ENCODE data around the gene ILKAP.

ILKAP gene

GRCh38 chr2:238203094-238203972 is at the start of gene ILKAP:
TSS of gene ILKAP (minus strand) at chr2:238203695. CDS start at chr2:238203553, 142 bp downstream.
- H3K27me3 ChIP-seq: peaks cover 11% of the 10 kb centered on the region
- H3K36me3 ChIP-seq: no peaks in the 10 kb centered on the region
- H3K4me1 ChIP-seq (ENCODE audit: control insufficient read depth in 1 of 2, insufficient read depth in 1 of 2, low read depth in 1 of 2, low read length in 1 of 2): peaks cover 27 to 32% of the 10 kb centered on the region in 2 experiments
- peak within 1 kb of the TSS; percentile 93 for H3K27ac ChIP-seq
- no peaks in the 10 kb centered on the region for H3K9me3 ChIP-seq
- H3K4me3 ChIP-seq (ENCODE audit: low read depth in 1 of 2, low read length in 1 of 2): peak within 1 kb of the TSS; percentile 75 to 83
- TF ChIP-seq CTCF (IDR thresholded peaks at IDR 0.05): peak; percentile 33

GRCh38 chr2:238252766-238253630 is 49.5 kb upstream of the ILKAP start:
- no peaks in the 10 kb centered on the region for H3K4me1 ChIP-seq (ENCODE audit: control insufficient read depth in 1 of 2, insufficient read depth in 1 of 2, low read depth in 1 of 2, low read length in 1 of 2)
- no peaks in the 10 kb centered on the region for H3K27me3 ChIP-seq
- no peaks in the 10 kb centered on the region for H3K9me3 ChIP-seq
- H3K4me3 ChIP-seq (ENCODE audit: low read depth in 1 of 2, low read length in 1 of 2): no peak overlapping the region
- H3K36me3 ChIP-seq: peaks cover 54% of the 10 kb centered on the region
- TF ChIP-seq CTCF (IDR thresholded peaks at IDR 0.05): no peak
- H3K27ac ChIP-seq: no peak overlapping the region

GRCh38 chr2:238251986-238252385 is 48.5 kb upstream of the ILKAP start:
- H3K4me1 ChIP-seq (ENCODE audit: control insufficient read depth in 1 of 2, insufficient read depth in 1 of 2, low read depth in 1 of 2, low read length in 1 of 2): peaks cover 0 to 2% of the 10 kb centered on the region in 2 experiments
- no peak overlapping the region for H3K4me3 ChIP-seq (ENCODE audit: low read depth in 1 of 2, low read length in 1 of 2)
- H3K9me3 ChIP-seq: no peaks in the 10 kb centered on the region
- TF ChIP-seq CTCF (IDR thresholded peaks at IDR 0.05): no peak
- peaks cover 50% of the 10 kb centered on the region for H3K36me3 ChIP-seq
- no peaks in the 10 kb centered on the region for H3K27me3 ChIP-seq
- H3K27ac ChIP-seq: no peak overlapping the region

GRCh38 chr2:238251331-238251730 is 47.8 kb upstream of the ILKAP start:
- Histone ChIP-seq H3K27me3 (no peaks in the 10 kb centered on the region), H3K4me1 (ENCODE audit: control insufficient read depth in 1 of 2, insufficient read depth in 1 of 2, low read depth in 1 of 2, low read length in 1 of 2) (peaks cover 0 to 6% of the 10 kb centered on the region in 2 experiments), H3K27ac (no peak overlapping the region), H3K36me3 (peaks cover 50% of the 10 kb centered on the region), H3K4me3 (ENCODE audit: low read depth in 1 of 2, low read length in 1 of 2) (no peak overlapping the region), H3K9me3 (no peaks in the 10 kb centered on the region)
- no peak for TF ChIP-seq CTCF (IDR thresholded peaks at IDR 0.05)

- peaks cover 0 to 6% of the 10 kb centered on the region in 2 experiments for H3K4me1 ChIP-seq (ENCODE audit: control insufficient read depth in 1 of 2, insufficient read depth in 1 of 2, low read depth in 1 of 2, low read length in 1 of 2)
- H3K36me3 ChIP-seq: peaks cover 51% of the 10 kb centered on the region
- H3K27ac ChIP-seq: no peak overlapping the region
- no peaks in the 10 kb centered on the region for H3K9me3 ChIP-seq
- H3K4me3 ChIP-seq (ENCODE audit: low read depth in 1 of 2, low read length in 1 of 2): no peak overlapping the region
- H3K27me3 ChIP-seq: no peaks in the 10 kb centered on the region
- TF ChIP-seq CTCF (IDR thresholded peaks at IDR 0.05): no peak
Observed at GRCh38 chr2:238250896-238251295, 47.4 kb upstream of the ILKAP start.

All from neutrophil (primary cell).